Glomerular visceral epithelial cell (primary cell): ENCODE measurements around the gene PERM1.

Source experiments
- DNase-seq: peaks from one replicate; pipeline ENCODE4 v3.0.0-alpha.2; 2016; ENCODE audit errors: extremely low spot score

PERM1 gene

DNA sequence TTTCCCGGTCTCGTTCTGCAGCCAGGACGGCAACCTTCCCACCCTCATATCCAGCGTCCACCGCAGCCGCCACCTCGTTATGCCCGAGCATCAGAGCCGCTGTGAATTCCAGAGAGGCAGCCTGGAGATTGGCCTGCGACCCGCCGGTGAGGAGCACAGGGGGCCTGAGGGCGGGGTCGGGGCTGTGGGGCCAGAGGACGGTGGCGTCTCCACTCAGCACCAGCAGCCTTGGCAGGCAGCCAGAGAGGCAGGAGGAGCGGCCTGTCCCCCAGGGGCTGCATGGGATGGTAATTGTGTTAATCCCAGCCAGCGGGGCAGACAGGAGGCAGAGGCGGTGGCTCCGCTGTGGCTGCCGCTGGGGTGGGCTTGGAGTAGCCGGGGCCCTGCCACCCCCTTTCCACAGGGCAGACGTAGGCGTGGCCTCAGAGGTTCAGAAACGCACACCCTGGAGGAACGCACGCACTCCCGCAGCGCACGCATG is 46.1 kb downstream of the PERM1 start:
- no peak for DNase-seq

GRCh38 chr1:934991-935750 is 46.7 kb downstream of the PERM1 start:
- no peak for DNase-seq

DNA sequence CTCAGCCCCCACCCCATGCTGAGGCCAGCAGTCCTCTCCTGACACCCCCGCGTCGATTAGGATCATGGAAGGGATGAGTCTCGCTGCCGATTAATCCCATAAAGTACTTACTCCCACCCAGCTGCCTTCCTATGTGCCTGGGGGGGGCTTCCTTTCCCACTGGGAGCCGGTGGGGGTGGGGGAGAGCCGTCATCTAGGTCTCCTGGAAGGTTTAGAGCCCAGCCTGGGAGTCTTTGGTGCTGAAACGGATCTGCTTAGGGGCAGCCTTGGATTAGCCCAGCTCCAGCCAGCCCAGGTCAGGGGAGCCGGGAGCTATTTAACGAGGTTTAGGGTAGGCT is 48.3 kb downstream of the PERM1 start:
- no peak for DNase-seq

GRCh38 chr1:932776-933602 is 48.9 kb downstream of the PERM1 start:
- DNase-seq: no peak

DNA sequence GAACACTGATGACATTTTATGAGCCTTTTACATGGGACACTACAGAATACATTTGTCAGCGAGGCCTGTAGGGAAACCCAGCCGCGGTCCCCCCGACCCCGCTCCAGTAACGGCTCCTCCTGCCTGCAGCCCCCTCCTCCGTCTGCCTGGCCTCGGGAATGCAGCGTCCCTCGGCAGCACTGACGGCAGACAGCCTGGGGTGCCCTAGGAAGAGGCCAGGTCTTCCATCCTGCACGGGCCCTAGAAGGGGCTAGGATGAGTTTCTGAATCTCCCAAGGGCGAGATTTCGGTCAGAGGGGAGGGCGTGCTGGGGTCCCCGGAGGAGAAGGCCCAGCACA is 49.8 kb downstream of the PERM1 start:
- no peak for DNase-seq

- DNase-seq: no peak
These were observed 50.3 kb downstream of the PERM1 start for GRCh38 chr1:931380-932172.

DNA sequence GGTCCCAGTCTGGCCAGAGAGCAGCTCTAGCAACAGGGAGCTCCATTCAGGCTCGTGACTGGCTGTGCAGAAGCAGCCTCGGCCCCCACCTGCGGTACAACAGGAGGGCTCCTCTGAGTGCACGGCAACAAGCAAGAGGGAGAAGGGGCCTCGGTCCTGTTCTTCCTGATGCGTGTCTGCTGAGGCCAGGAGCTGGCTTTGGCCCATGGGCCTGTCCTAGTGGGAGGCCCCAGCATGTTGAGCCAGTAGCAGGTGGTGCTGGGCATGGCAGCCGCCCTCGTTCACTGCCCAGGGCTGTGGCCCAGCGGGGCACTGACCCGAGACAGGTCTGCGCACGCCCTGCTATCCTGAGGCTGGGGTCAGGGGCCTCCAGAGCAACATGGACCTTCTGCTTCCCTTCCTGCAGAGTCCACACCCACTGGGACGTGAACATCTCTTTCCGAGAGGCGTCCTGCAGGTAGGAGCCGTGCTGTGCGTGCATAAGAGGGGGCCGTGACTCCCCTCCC is 51.2 kb downstream of the PERM1 start:
- DNase-seq: no peak

GRCh38 chr1:929712-930632 is 51.9 kb downstream of the PERM1 start:
- DNase-seq: no peak

- no peak for DNase-seq
These were observed 52.9 kb downstream of the PERM1 start for GRCh38 chr1:928825-929661.

DNA sequence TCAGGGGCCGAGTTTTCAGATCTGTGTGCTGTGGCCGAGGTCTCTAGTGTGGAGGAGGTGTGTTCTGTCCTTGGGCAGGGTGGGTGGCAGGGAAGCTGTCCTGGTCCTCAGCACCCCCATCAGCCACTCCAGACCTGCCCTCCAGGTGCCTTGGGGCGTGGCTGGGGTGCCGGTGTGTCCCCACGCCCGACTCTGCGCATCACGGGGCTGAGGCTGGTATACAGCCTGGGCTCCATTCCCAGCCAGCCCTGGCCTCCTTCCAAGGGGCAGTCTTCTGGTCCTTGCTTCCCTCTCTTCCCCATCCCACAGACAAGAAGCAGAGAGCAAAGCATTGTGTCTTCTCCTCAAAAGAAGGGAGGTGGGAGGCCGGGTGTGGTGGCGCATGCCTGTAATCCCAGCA is 54.1 kb downstream of the PERM1 start:
- no peak for DNase-seq

DNA sequence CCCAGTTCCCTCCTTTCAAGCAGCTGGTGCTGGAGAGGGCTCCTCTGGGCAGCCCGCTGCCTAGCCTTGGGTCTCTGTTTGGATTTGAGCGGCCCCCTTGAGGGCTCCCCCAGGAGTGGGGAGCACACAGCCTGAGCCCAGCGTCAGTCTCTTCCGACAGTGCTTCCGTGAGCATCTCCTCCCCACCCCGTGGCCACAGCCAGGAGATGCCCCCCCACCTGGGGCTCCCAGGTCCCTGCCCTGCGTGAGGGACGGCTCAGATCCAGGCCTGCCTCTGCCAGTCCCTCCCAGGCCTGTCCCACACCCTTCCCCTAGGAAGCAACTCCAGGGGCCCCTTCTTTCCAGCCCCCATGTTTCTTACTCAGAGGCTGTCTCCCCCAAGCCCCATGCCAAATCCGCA is 54.7 kb downstream of the PERM1 start:
- DNase-seq: no peak

DNA sequence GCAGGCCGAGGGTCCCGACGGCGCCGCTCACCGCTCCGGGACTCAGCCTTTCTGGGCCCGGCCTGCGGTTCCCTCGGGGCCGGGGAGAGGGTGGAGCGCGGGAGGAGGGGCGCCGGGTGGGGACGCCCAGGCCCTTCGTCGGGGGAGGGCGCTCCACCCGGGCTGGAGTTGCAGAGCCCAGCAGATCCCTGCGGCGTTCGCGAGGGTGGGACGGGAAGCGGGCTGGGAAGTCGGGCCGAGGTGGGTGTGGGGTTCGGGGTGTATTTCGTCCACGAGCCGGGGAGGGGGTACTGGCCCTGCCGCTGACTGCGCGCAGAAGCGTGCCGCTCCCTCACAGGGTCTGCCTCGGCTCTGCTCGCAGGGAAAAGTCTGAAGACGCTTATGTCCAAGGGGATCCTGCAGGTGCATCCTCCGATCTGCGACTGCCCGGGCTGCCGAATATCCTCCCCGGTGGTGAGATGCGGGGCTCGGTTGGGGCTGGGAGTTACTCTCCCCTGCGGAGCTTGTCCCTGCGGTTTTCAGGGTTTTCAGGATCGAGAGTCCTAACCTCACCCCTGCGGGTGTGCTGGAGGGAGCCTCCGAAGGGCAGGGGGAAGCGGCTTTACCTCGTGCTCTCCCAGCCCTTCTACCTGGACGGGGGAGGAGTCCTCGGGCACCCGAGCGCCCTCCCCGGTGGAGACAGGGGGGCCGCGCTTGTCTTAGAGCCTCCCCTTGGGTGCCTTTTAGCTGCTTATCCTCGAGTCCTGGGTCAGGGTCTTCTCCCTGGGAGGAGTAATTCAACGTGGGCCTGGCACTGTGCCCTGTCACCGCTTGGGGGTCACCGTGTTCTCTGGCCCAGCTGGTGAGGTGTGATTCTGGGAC is 56.1 kb downstream of the PERM1 start:
- DNase-seq: no peak
